B cell (primary cell): ENCODE results near the gene NUDT19. TPM values are rescaled to one million over a fixed set of nuclear protein-coding genes. Genes with fewer than 3 reads are reported as not detected.

Experiments
- ATAC-seq: fragments of 200-7000 bp; cut with Tn5 transposase; one replicate; pipeline ENCODE4 v1.10.0; 2021; ENCODE audit warnings: low read depth, mild to moderate bottlenecking, moderate number of reproducible peaks, moderate library complexity
- CTCF ChIA-PET: fragments of 350-600 bp; sonication (Branson Sonifier 250); formaldehyde crosslinking; loops from one replicate; lab custom pipeline; 2021; ENCODE audit warnings: antibody characterized with exemption, inconsistent platforms; lab: Charles Lee
- POLR2A ChIA-PET: fragments of 350-600 bp; sonication (Branson Sonifier 250); formaldehyde crosslinking; loops from one replicate; lab custom pipeline; 2021; ENCODE audit warnings: antibody characterized with exemption; lab: Charles Lee
- DNase-seq: peaks from one replicate; pipeline ENCODE4 v3.0.0; 2013
- H2AFZ ChIP-seq: 2 replicates; pipeline ENCODE4 v1.6.1; 2012; ENCODE audit warnings: mild to moderate bottlenecking, low read depth, low read length; ENCODE audit not compliant: insufficient read depth, poor library complexity, severe bottlenecking
- H3K27ac ChIP-seq, 2 donors: 1 replicate in 1 of 2; 2 replicates in 1 of 2; pipeline ENCODE4 v1.5.1; 2012 to 2013; ENCODE audit warnings: low read length in 2 of 2, mild to moderate bottlenecking in 2 of 2, moderate library complexity in 1 of 2
- H3K27me3 ChIP-seq, 4 experiments: fragments of 200-600 bp in 1 of 4; sonication (generic) in 1 of 4; replicated peaks in 1 of 4; 1 replicate in 2 of 4; 2 replicates in 2 of 4; pipeline versions ENCODE4 v1.6.1 to v1.7.0; 2013 to 2016; ENCODE audit warnings: low read length in 3 of 4, mild to moderate bottlenecking in 2 of 4, mixed read lengths in 1 of 4, moderate library complexity in 1 of 4; ENCODE audit not compliant: insufficient read depth in 4 of 4, control insufficient read depth in 3 of 4; ENCODE audit errors: control extremely low read depth in 1 of 4
- H3K36me3 ChIP-seq, 2 experiments: replicated peaks in 1 of 2; 1 replicate in 1 of 2; 2 replicates in 1 of 2; pipeline versions ENCODE4 v1.6.1 to v1.7.1; 2013; ENCODE audit warnings: low read length in 1 of 2; ENCODE audit not compliant: insufficient read depth in 2 of 2, control insufficient read depth in 1 of 2; ENCODE audit errors: control extremely low read depth in 1 of 2, extremely low read depth in 1 of 2
- H3K4me1 ChIP-seq, 2 donors: fragments of 200-600 bp in 1 of 2; sonication (generic) in 1 of 2; 1 replicate in 1 of 2; 2 replicates in 1 of 2; pipeline versions ENCODE4 v1.5.1 to v1.6.1; 2013 to 2017; ENCODE audit warnings: low read length in 2 of 2; ENCODE audit not compliant: control insufficient read depth in 2 of 2, insufficient read depth in 2 of 2
- H3K4me2 ChIP-seq: replicated peaks from 2 replicates; pipeline ENCODE3; 2012; ENCODE audit warnings: mild to moderate bottlenecking, low read depth, low read length; ENCODE audit not compliant: poor library complexity, severe bottlenecking
- H3K4me3 ChIP-seq, 5 experiments: fragments of 200-600 bp in 1 of 5; sonication (generic) in 1 of 5; 1 replicate in 3 of 5; 2 replicates in 2 of 5; pipeline versions ENCODE4 v1.5.1 to v1.7.0; 2011 to 2016; ENCODE audit warnings: low read length in 4 of 5, mild to moderate bottlenecking in 4 of 5, low read depth in 2 of 5, control low read depth in 1 of 5, moderate library complexity in 1 of 5; ENCODE audit not compliant: insufficient read depth in 1 of 5; ENCODE audit errors: control extremely low read depth in 1 of 5, extremely low read depth in 1 of 5
- H3K79me2 ChIP-seq: fragments of 200-600 bp; sonication (generic); one replicate; pipeline ENCODE4 v1.6.0; 2016; ENCODE audit warnings: low read length; ENCODE audit not compliant: control insufficient read depth, insufficient read depth
- H3K9ac ChIP-seq: fragments of 200-600 bp; sonication (generic); 2 replicates; pipeline ENCODE4 v1.6.1; 2017; ENCODE audit warnings: mild to moderate bottlenecking, low read length, moderate library complexity
- H3K9me3 ChIP-seq, 3 donors: one replicate each; pipeline versions ENCODE4 v1.6.1 to v1.7.1; 2013; ENCODE audit warnings: low read length in 2 of 3; ENCODE audit not compliant: control insufficient read depth in 2 of 3, insufficient read depth in 1 of 3; ENCODE audit errors: control extremely low read depth in 1 of 3
- H4K20me1 ChIP-seq: 2 replicates; pipeline ENCODE4 v1.6.0; 2012; ENCODE audit warnings: mild to moderate bottlenecking, low read length; ENCODE audit not compliant: insufficient read depth, control insufficient read depth, poor library complexity, severe bottlenecking
- H3K27ac Mint-ChIP-seq: one replicate; pipeline ENCODE4 v1.8.0; 2021; ENCODE audit warnings: mixed read lengths
- H3K27me3 Mint-ChIP-seq: one replicate; pipeline ENCODE4 v1.8.0; 2021; ENCODE audit warnings: mixed read lengths
- H3K4me1 Mint-ChIP-seq: one replicate; pipeline ENCODE4 v1.8.0; 2021; ENCODE audit warnings: mixed read lengths
- H3K4me3 Mint-ChIP-seq: one replicate; pipeline ENCODE4 v1.8.0; 2021; ENCODE audit warnings: mixed read lengths
- H3K9me3 Mint-ChIP-seq: one replicate; pipeline ENCODE4 v1.8.0; 2022; ENCODE audit warnings: mixed read lengths; ENCODE audit not compliant: insufficient read depth
- EZH2 ChIP-seq: IDR thresholded peaks from 2 replicates; pipeline ENCODE4 v1.6.1; 2012; ENCODE audit warnings: borderline replicate concordance, low read depth, mild to moderate bottlenecking, moderate library complexity, low read length; ENCODE audit not compliant: insufficient read depth, poor library complexity, severe bottlenecking
- WGBS: methylation state at CpG from one replicate; pipeline ENCODE4 v1.1.5; 2013; ENCODE audit warnings: missing lambda C conversion rate; ENCODE audit not compliant: insufficient coverage; 5-methylcytosine and 5-hydroxymethylcytosine counted together
- intact Hi-C: fragments of 100-400 bp; cut with micrococcal nuclease; formaldehyde crosslinking; loops from one replicate; pipeline ENCODE4 v1.10.0; 2022
- polyA plus RNA-seq: library from polyadenylated mRNA; depleted of rRNA; stranded (reverse); fragments of >200 nt; gene quantifications from 2 replicates; pipeline ENCODE4 v1.2.3, GENCODE V29; 2012
- total RNA-seq, 2 donors: library from RNA; stranded (reverse); fragments of 120-200 nt in 1 of 2; gene quantifications; 1 replicate in 1 of 2; 2 replicates in 1 of 2; pipeline versions ENCODE4 v1.2.3 to v1.2.4, GENCODE V29; 2013 to 2022
- TF ChIP-seq, protein P1 (sequence below): fragments of 200-600 bp; IDR thresholded peaks from one replicate; pipeline ENCODE4 v1.8.0; 2022; ENCODE audit warnings: antibody characterized with exemption, mild to moderate bottlenecking

The NUDT19 gene
- total and polyA plus RNA-seq, 2 donors (not counting 1 experiment from before 2014, with no cell fraction given), result 3.6 to 7.1 TPM

DNA sequence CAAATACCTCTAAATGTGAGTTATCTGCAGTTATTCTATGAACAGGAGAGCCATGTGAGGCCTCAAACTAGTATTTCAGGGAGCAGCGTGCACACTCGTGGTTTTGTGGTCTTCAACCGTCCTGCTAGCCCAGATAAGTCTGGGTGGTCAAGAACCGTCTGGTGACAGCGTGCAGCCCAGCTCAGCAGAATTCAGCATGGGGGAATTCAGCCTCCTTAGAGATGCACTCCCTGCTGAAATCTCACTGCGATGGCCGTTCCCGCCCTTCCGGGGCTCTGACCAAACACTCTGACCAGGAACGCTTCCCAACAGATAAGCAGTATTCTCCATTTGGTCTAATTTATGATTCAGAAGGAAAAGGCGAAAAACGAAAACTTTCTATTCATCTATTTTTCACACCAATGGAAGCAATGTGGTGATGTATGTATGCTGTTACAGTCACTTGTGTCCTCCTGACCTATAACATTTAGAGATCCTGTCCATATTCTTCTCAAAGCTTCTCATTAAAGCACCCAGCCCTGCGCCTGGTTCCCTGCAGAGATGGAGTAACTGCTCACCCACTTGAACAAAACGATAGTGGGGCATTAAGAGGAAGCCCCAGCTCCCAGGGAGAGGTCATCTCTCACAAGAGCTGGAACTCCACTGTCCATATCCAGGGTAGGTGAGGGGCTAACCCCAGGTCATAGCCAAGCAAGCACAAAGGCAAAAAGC lies 19.6 kb upstream of the NUDT19 start:
- ATAC-seq (no peak), DNase-seq (no peak)
- Mint-ChIP-seq H3K4me1 (peaks cover 37% of the 10 kb centered on the region), H3K9me3 (no peaks in the 10 kb centered on the region), H3K27me3 (peaks cover 1% of the 10 kb centered on the region), H3K4me3 (peak overlapping the region; percentile 32), H3K27ac (no peak overlapping the region)
- intact Hi-C loops, result loop anchor here (10.0 kb wide), 1 partner anchor 413 kb away; the partner anchor contains the start of gene GPATCH1
- no peak overlapping the region for H2AFZ ChIP-seq
- POLR2A ChIA-PET, result no interaction called here
- no peak overlapping the region for H3K4me2 ChIP-seq
- peaks cover 20 to 34% of the 10 kb centered on the region in 2 donors for H3K4me1 ChIP-seq
- peaks cover 0 to 12% (median 0%) of the 10 kb centered on the region in 3 donors for H3K9me3 ChIP-seq
- H3K36me3 ChIP-seq, result peaks cover 0 to under 1% of the 10 kb centered on the region in 2 experiments
- no peak overlapping the region for H3K4me3 ChIP-seq
- 43% methylated on average over 11 of the region's 14 CpGs for WGBS
- H3K9ac ChIP-seq, result no peak overlapping the region
- H3K79me2 ChIP-seq, result peaks cover 74% of the 10 kb centered on the region
- peaks cover 0 to 13% (median 3%) of the 10 kb centered on the region in 4 experiments for H3K27me3 ChIP-seq
- no peak overlapping the region for H3K27ac ChIP-seq
- peaks cover 55% of the 10 kb centered on the region for H4K20me1 ChIP-seq
- TF ChIP-seq EZH2, result no peak
- TF ChIP-seq, protein P1, sequence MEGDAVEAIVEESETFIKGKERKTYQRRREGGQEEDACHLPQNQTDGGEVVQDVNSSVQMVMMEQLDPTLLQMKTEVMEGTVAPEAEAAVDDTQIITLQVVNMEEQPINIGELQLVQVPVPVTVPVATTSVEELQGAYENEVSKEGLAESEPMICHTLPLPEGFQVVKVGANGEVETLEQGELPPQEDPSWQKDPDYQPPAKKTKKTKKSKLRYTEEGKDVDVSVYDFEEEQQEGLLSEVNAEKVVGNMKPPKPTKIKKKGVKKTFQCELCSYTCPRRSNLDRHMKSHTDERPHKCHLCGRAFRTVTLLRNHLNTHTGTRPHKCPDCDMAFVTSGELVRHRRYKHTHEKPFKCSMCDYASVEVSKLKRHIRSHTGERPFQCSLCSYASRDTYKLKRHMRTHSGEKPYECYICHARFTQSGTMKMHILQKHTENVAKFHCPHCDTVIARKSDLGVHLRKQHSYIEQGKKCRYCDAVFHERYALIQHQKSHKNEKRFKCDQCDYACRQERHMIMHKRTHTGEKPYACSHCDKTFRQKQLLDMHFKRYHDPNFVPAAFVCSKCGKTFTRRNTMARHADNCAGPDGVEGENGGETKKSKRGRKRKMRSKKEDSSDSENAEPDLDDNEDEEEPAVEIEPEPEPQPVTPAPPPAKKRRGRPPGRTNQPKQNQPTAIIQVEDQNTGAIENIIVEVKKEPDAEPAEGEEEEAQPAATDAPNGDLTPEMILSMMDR, result no peak
- CTCF ChIA-PET, result no interaction called here

DNA sequence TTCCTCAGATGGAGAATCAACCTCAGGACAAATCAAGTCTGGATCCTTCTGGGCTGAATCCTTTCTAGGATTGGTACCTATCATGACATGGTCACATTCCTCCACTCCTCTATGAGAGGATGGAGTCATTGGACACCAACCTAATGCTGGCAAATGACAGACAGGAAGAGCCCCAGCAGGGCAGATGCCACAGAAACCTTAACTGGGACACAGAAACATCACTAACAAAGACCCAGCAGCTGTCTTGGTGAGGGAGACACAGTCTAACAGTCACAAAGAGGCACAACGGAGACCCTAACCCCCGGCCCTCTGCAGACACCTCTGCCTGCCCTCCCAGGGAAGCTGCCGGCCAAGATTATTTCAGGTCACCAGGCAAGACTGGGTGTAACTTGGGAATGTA lies 18.8 kb upstream of the NUDT19 start:
- Histone ChIP-seq H3K9ac (no peak overlapping the region), H3K4me3 (no peak overlapping the region), H3K4me2 (no peak overlapping the region), H3K9me3 (peaks cover 0 to 13% (median 0%) of the 10 kb centered on the region in 3 donors), H3K79me2 (peaks cover 67% of the 10 kb centered on the region), H3K27me3 (peaks cover 0 to 21% (median 7%) of the 10 kb centered on the region in 4 experiments), H3K36me3 (no peaks in the 10 kb centered on the region), H2AFZ (no peak overlapping the region), H4K20me1 (peaks cover 52% of the 10 kb centered on the region), H3K4me1 (peaks cover 25 to 34% of the 10 kb centered on the region in 2 donors), H3K27ac (no peak overlapping the region)
- intact Hi-C loops, result loop anchor here (10.0 kb wide), 1 partner anchor 412 kb away; the partner anchor contains the start of gene GPATCH1
- Mint-ChIP-seq H3K4me1 (peaks cover 44% of the 10 kb centered on the region), H3K27me3 (peaks cover 8% of the 10 kb centered on the region), H3K9me3 (no peaks in the 10 kb centered on the region), H3K27ac (no peak overlapping the region), H3K4me3 (peak overlapping the region; percentile 73)
- WGBS, result 90% methylated on average over 2 of the region's 3 CpGs
- CTCF ChIA-PET, result no interaction called here
- DNase-seq (no peak), ATAC-seq (no peak)
- TF ChIP-seq EZH2, result no peak
- TF ChIP-seq, protein P1, result no peak
- POLR2A ChIA-PET, result interaction anchor here (0.5 kb wide), 1 partner anchor 321 kb away, joined by 3 read pairs; no protein-coding TSS in a partner anchor
